SK-N-SH treated with all-trans-retinoic acid at 6 μM for 48 hours (cell line): Measurements from ENCODE around the gene C20orf173.

ENCODE experiments used
- ATAC-seq: fragments of 200-7000 bp; cut with Tn5 transposase; 3 replicates; pipeline ENCODE4 v1.9.1; 2020; ENCODE audit warnings: mild to moderate bottlenecking, moderate library complexity
- ARNTL ChIP-seq: fragments of 450-650 bp; formaldehyde crosslinking; IDR thresholded peaks from 2 replicates; pipeline ENCODE4 v1.5.0; 2020; ENCODE audit warnings: low read depth, mild to moderate bottlenecking, moderate library complexity, borderline replicate concordance
- BACH2 ChIP-seq: fragments of 250-450 bp; sonication (Bioruptor Pico); IDR thresholded peaks from 2 replicates; pipeline ENCODE4 v1.9.0; 2021; ENCODE audit warnings: mild to moderate bottlenecking, borderline replicate concordance
- CSDC2 ChIP-seq: fragments of 250-450 bp; sonication (Bioruptor Pico); IDR thresholded peaks from 2 replicates; pipeline ENCODE4 v1.5.0; 2020; ENCODE audit warnings: mild to moderate bottlenecking, moderate library complexity
- ESRRG ChIP-seq: fragments of 250-450 bp; sonication (Bioruptor Pico); IDR thresholded peaks from 2 replicates; pipeline ENCODE4 v1.6.1; 2021; ENCODE audit warnings: mild to moderate bottlenecking
- GLIS3 ChIP-seq: fragments of 250-450 bp; sonication (Bioruptor Pico); IDR thresholded peaks from 2 replicates; pipeline ENCODE4 v1.5.0; 2020; ENCODE audit warnings: mild to moderate bottlenecking, moderate library complexity
- ISL1 ChIP-seq: fragments of 250-450 bp; sonication (Bioruptor Pico); IDR thresholded peaks from 2 replicates; pipeline ENCODE4 v2.1.2; 2022; ENCODE audit warnings: mild to moderate bottlenecking, moderate library complexity
- OSR1 ChIP-seq: fragments of 250-450 bp; sonication (Bioruptor Pico); IDR thresholded peaks from 2 replicates; pipeline ENCODE4 v1.8.0; 2022; ENCODE audit warnings: moderate library complexity, mild to moderate bottlenecking, inconsistent platforms
- PATZ1 ChIP-seq: fragments of 250-450 bp; sonication (Bioruptor Pico); IDR thresholded peaks from 2 replicates; pipeline ENCODE4 v1.8.0; 2020; ENCODE audit warnings: mild to moderate bottlenecking, moderate library complexity, borderline replicate concordance
- PPARA ChIP-seq: fragments of 250-450 bp; sonication (Bioruptor Pico); IDR thresholded peaks from 2 replicates; pipeline ENCODE4 v1.5.0; 2020; ENCODE audit warnings: mild to moderate bottlenecking, borderline replicate concordance
- RARB ChIP-seq: fragments of 250-450 bp; sonication (Bioruptor Pico); IDR thresholded peaks from 2 replicates; pipeline ENCODE4 v1.8.0; 2021; ENCODE audit warnings: mild to moderate bottlenecking, moderate library complexity
- SNAI2 ChIP-seq: fragments of 250-450 bp; sonication (Bioruptor Pico); IDR thresholded peaks from 2 replicates; pipeline ENCODE4 v1.5.0; 2020; ENCODE audit warnings: mild to moderate bottlenecking, moderate library complexity
- TOX ChIP-seq: fragments of 250-450 bp; sonication (Bioruptor Pico); IDR thresholded peaks from 2 replicates; pipeline ENCODE4 v1.8.0; 2021; ENCODE audit warnings: mild to moderate bottlenecking, moderate library complexity, borderline replicate concordance
- TSHZ2 ChIP-seq: fragments of 250-450 bp; sonication (Bioruptor Pico); IDR thresholded peaks from 2 replicates; pipeline ENCODE4 v1.5.0; 2020; ENCODE audit warnings: mild to moderate bottlenecking, moderate library complexity
- ZC3H10 ChIP-seq: fragments of 250-450 bp; sonication (Bioruptor Pico); IDR thresholded peaks from 2 replicates; pipeline ENCODE4 v1.5.1; 2021; ENCODE audit warnings: mild to moderate bottlenecking, moderate library complexity
- ZFP3 ChIP-seq: fragments of 250-450 bp; sonication (Bioruptor Pico); IDR thresholded peaks from 2 replicates; pipeline ENCODE4 v1.5.0; 2020; ENCODE audit warnings: mild to moderate bottlenecking, moderate library complexity
- ZFP30 ChIP-seq: fragments of 450-650 bp; formaldehyde crosslinking; IDR thresholded peaks from 2 replicates; pipeline ENCODE4 v1.5.0; 2022; ENCODE audit warnings: mild to moderate bottlenecking, moderate library complexity
- ZNF565 ChIP-seq: fragments of 450-650 bp; formaldehyde crosslinking; conservative IDR thresholded peaks from 2 replicates; pipeline ENCODE4 v1.5.0; 2020; ENCODE audit warnings: low read depth, mild to moderate bottlenecking, moderate library complexity
- TF ChIP-seq, protein P1 (sequence below): fragments of 250-450 bp; sonication (Bioruptor Pico); IDR thresholded peaks from 2 replicates; pipeline ENCODE4 v1.8.0; 2021; ENCODE audit warnings: low read depth, mild to moderate bottlenecking, moderate library complexity, borderline replicate concordance
- TF ChIP-seq, protein P2 (sequence below): fragments of 250-450 bp; sonication (Bioruptor Pico); IDR thresholded peaks from 2 replicates; pipeline ENCODE4 v1.5.1; 2021; ENCODE audit warnings: mild to moderate bottlenecking, moderate library complexity

C20orf173 gene

GRCh38 chr20:35506179-35506578 lies 23.3 kb downstream of the C20orf173 start:
- TF ChIP-seq TSHZ2 (no peak), GLIS3 (no peak), TOX (CRISPR knock-in tag) (no peak), SNAI2 (CRISPR knock-in tag) (no peak), ZC3H10 (CRISPR knock-in tag) (no peak), BACH2 (CRISPR knock-in tag) (no peak), ARNTL (no peak), PPARA (no peak), ZFP3 (no peak), CSDC2 (CRISPR knock-in tag) (no peak)
- TF ChIP-seq, protein P1, sequence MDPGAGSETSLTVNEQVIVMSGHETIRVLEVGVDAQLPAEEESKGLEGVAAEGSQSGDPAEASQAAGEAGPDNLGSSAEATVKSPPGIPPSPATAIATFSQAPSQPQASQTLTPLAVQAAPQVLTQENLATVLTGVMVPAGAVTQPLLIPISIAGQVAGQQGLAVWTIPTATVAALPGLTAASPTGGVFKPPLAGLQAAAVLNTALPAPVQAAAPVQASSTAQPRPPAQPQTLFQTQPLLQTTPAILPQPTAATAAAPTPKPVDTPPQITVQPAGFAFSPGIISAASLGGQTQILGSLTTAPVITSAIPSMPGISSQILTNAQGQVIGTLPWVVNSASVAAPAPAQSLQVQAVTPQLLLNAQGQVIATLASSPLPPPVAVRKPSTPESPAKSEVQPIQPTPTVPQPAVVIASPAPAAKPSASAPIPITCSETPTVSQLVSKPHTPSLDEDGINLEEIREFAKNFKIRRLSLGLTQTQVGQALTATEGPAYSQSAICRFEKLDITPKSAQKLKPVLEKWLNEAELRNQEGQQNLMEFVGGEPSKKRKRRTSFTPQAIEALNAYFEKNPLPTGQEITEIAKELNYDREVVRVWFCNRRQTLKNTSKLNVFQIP (CRISPR knock-in tag): no peak
- TF ChIP-seq, protein P2, sequence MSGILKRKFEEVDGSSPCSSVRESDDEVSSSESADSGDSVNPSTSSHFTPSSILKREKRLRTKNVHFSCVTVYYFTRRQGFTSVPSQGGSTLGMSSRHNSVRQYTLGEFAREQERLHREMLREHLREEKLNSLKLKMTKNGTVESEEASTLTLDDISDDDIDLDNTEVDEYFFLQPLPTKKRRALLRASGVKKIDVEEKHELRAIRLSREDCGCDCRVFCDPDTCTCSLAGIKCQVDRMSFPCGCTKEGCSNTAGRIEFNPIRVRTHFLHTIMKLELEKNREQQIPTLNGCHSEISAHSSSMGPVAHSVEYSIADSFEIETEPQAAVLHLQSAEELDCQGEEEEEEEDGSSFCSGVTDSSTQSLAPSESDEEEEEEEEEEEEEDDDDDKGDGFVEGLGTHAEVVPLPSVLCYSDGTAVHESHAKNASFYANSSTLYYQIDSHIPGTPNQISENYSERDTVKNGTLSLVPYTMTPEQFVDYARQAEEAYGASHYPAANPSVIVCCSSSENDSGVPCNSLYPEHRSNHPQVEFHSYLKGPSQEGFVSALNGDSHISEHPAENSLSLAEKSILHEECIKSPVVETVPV (CRISPR knock-in tag): no peak
- ATAC-seq: no peak

GRCh38 chr20:35504751-35505150 lies 24.7 kb downstream of the C20orf173 start:
- ATAC-seq: no peak
- no peak for TF ChIP-seq ARNTL
- no peak for TF ChIP-seq TOX (CRISPR knock-in tag)
- TF ChIP-seq PPARA: no peak
- TF ChIP-seq, all 23 proteins: peak for 0

- TF ChIP-seq ZNF565 (CRISPR knock-in tag) (no peak), TOX (CRISPR knock-in tag) (no peak)
- ATAC-seq: no peak
These were observed 25.5 kb downstream of the C20orf173 start for GRCh38 chr20:35503841-35504561.

DNA sequence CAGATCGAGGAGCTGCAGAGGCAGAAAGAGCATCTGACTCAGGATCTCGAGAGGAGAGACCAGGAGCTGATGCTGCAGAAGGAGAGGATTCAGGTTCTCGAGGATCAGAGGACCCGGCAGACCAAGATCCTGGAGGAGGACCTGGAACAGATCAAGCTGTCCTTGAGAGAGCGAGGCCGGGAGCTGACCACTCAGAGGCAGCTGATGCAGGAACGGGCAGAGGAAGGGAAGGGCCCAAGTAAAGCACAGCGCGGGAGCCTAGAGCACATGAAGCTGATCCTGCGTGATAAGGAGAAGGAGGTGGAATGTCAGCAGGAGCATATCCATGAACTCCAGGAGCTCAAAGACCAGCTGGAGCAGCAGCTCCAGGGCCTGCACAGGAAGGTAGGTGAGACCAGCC lies 26.2 kb downstream of the C20orf173 start:
- ATAC-seq: no peak
- TF ChIP-seq GLIS3: no peak
- TF ChIP-seq RARB (CRISPR knock-in tag): no peak

DNA sequence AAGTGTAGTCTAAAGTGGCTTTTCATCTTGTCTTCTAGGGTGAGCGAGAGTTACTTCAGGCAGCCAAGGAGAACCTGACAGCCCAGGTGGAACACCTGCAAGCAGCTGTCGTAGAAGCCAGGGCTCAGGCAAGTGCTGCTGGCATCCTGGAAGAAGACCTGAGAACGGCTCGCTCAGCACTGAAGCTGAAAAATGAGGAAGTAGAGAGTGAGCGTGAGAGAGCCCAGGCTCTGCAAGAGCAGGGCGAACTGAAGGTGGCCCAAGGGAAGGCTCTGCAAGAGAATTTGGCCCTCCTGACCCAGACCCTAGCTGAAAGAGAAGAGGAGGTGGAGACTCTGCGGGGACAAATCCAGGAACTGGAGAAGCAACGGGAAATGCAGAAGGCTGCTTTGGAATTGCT lies 27.1 kb downstream of the C20orf173 start:
- no peak for ATAC-seq
- TF ChIP-seq PPARA: no peak
- no peak for TF ChIP-seq GLIS3
- TF ChIP-seq, protein P2 (CRISPR knock-in tag): no peak
- TF ChIP-seq RARB (CRISPR knock-in tag): no peak
- TF ChIP-seq BACH2 (CRISPR knock-in tag): no peak
- no peak for TF ChIP-seq ARNTL
- TF ChIP-seq ZC3H10 (CRISPR knock-in tag): no peak
- TF ChIP-seq PATZ1 (CRISPR knock-in tag): no peak
- TF ChIP-seq ISL1 (CRISPR knock-in tag): no peak
- TF ChIP-seq ESRRG (CRISPR knock-in tag): no peak
- TF ChIP-seq ZNF565 (CRISPR knock-in tag): no peak
- no peak for TF ChIP-seq TSHZ2
- TF ChIP-seq OSR1 (CRISPR knock-in tag): no peak
- no peak for TF ChIP-seq ZFP30
- TF ChIP-seq TOX (CRISPR knock-in tag): no peak
